Measurements from ENCODE around the gene RAPGEF4.

Gene RAPGEF4

GRCh38 chr2:172751564-172751963, 15.9 kb downstream of the RAPGEF4 start:
- TF ChIP-seq FOXP2 (optimal IDR thresholded peaks at IDR 0.05; ENCODE audit: control extremely low read depth, extremely low read length, insufficient read depth) (no peak), EZH2 (IDR thresholded peaks at IDR 0.05) (no peak), POLR2AphosphoS5 (IDR thresholded peaks at IDR 0.05; ENCODE audit: borderline replicate concordance, low read depth, low read length) (no peak)
- Histone ChIP-seq H3K36me3 (ENCODE audit: insufficient read depth, low read length) (no peaks in the 10 kb centered on the region), H3K27ac (no peak overlapping the region), H3K9ac (ENCODE audit: insufficient read length) (no peak overlapping the region), H3K9me3 (ENCODE audit: low read depth, low read length) (no peaks in the 10 kb centered on the region), H3K4me3 (no peak overlapping the region)
- DNase-seq (ENCODE audit: low read depth, low spot score), result no peak

GRCh38 chr2:172753610-172754009, 18.0 kb downstream of the RAPGEF4 start:
- no peak for TF ChIP-seq EZH2 (IDR thresholded peaks at IDR 0.05)
- no peak for TF ChIP-seq FOXP2 (optimal IDR thresholded peaks at IDR 0.05; ENCODE audit: control extremely low read depth, extremely low read length, insufficient read depth)
- TF ChIP-seq POLR2AphosphoS5 (IDR thresholded peaks at IDR 0.05; ENCODE audit: borderline replicate concordance, low read depth, low read length), result no peak
- H3K4me3 ChIP-seq, result no peak overlapping the region
- DNase-seq (ENCODE audit: low read depth, low spot score), result no peak

GRCh38 chr2:172759441-172759840, 23.8 kb downstream of the RAPGEF4 start:
- Histone ChIP-seq H3K36me3 (ENCODE audit: insufficient read depth, low read length) (no peaks in the 10 kb centered on the region), H3K9ac (ENCODE audit: insufficient read length) (no peak overlapping the region), H3K27ac (no peak overlapping the region), H3K4me3 (no peak overlapping the region), H3K9me3 (ENCODE audit: low read depth, low read length) (no peaks in the 10 kb centered on the region)
- TF ChIP-seq POLR2AphosphoS5 (IDR thresholded peaks at IDR 0.05; ENCODE audit: borderline replicate concordance, low read depth, low read length), result no peak
- no peak for TF ChIP-seq FOXP2 (optimal IDR thresholded peaks at IDR 0.05; ENCODE audit: control extremely low read depth, extremely low read length, insufficient read depth)
- TF ChIP-seq EZH2 (IDR thresholded peaks at IDR 0.05), result no peak
- no peak for DNase-seq (ENCODE audit: low read depth, low spot score)

More at GRCh38 chr2:172753610-172754009, 18.0 kb downstream of the RAPGEF4 start:
- Histone ChIP-seq H3K9me3 (ENCODE audit: low read depth, low read length) (no peaks in the 10 kb centered on the region), H3K9ac (ENCODE audit: insufficient read length) (no peak overlapping the region), H3K36me3 (ENCODE audit: insufficient read depth, low read length) (no peaks in the 10 kb centered on the region), H3K27ac (no peak overlapping the region)

- no peak for TF ChIP-seq POLR2AphosphoS5 (IDR thresholded peaks at IDR 0.05; ENCODE audit: borderline replicate concordance, low read depth, low read length)
- TF ChIP-seq FOXP2 (optimal IDR thresholded peaks at IDR 0.05; ENCODE audit: control extremely low read depth, extremely low read length, insufficient read depth), result no peak
- TF ChIP-seq EZH2 (IDR thresholded peaks at IDR 0.05), result no peak
- Histone ChIP-seq H3K4me3 (no peak overlapping the region), H3K27ac (no peak overlapping the region), H3K36me3 (ENCODE audit: insufficient read depth, low read length) (no peaks in the 10 kb centered on the region), H3K9ac (ENCODE audit: insufficient read length) (no peak overlapping the region), H3K9me3 (ENCODE audit: low read depth, low read length) (no peaks in the 10 kb centered on the region)
- DNase-seq (ENCODE audit: low read depth, low spot score), result no peak
Measured at GRCh38 chr2:172761306-172761705, 25.7 kb downstream of the RAPGEF4 start.

- Histone ChIP-seq H3K36me3 (ENCODE audit: insufficient read depth, low read length) (no peaks in the 10 kb centered on the region), H3K9ac (ENCODE audit: insufficient read length) (no peak overlapping the region), H3K27ac (no peak overlapping the region), H3K4me3 (no peak overlapping the region), H3K9me3 (ENCODE audit: low read depth, low read length) (no peaks in the 10 kb centered on the region)
- no peak for TF ChIP-seq FOXP2 (optimal IDR thresholded peaks at IDR 0.05; ENCODE audit: control extremely low read depth, extremely low read length, insufficient read depth)
- no peak for TF ChIP-seq EZH2 (IDR thresholded peaks at IDR 0.05)
- TF ChIP-seq POLR2AphosphoS5 (IDR thresholded peaks at IDR 0.05; ENCODE audit: borderline replicate concordance, low read depth, low read length), result no peak
- DNase-seq (ENCODE audit: low read depth, low spot score), result no peak
Measured at GRCh38 chr2:172762574-172762973, 26.9 kb downstream of the RAPGEF4 start.

GRCh38 chr2:172763079-172763478, 27.4 kb downstream of the RAPGEF4 start:
- Histone ChIP-seq H3K9me3 (ENCODE audit: low read depth, low read length) (no peaks in the 10 kb centered on the region), H3K9ac (ENCODE audit: insufficient read length) (no peak overlapping the region), H3K36me3 (ENCODE audit: insufficient read depth, low read length) (no peaks in the 10 kb centered on the region), H3K27ac (no peak overlapping the region), H3K4me3 (no peak overlapping the region)
- TF ChIP-seq POLR2AphosphoS5 (IDR thresholded peaks at IDR 0.05; ENCODE audit: borderline replicate concordance, low read depth, low read length) (no peak), EZH2 (IDR thresholded peaks at IDR 0.05) (no peak), FOXP2 (optimal IDR thresholded peaks at IDR 0.05; ENCODE audit: control extremely low read depth, extremely low read length, insufficient read depth) (no peak)
- no peak for DNase-seq (ENCODE audit: low read depth, low spot score)

- Histone ChIP-seq H3K9me3 (ENCODE audit: low read depth, low read length) (no peaks in the 10 kb centered on the region), H3K36me3 (ENCODE audit: insufficient read depth, low read length) (no peaks in the 10 kb centered on the region), H3K9ac (ENCODE audit: insufficient read length) (no peak overlapping the region), H3K4me3 (no peak overlapping the region), H3K27ac (no peak overlapping the region)
- no peak for DNase-seq (ENCODE audit: low read depth, low spot score)
- TF ChIP-seq POLR2AphosphoS5 (IDR thresholded peaks at IDR 0.05; ENCODE audit: borderline replicate concordance, low read depth, low read length) (no peak), FOXP2 (optimal IDR thresholded peaks at IDR 0.05; ENCODE audit: control extremely low read depth, extremely low read length, insufficient read depth) (no peak), EZH2 (IDR thresholded peaks at IDR 0.05) (no peak)
Measured at GRCh38 chr2:172765662-172766061, 30.0 kb downstream of the RAPGEF4 start.

GRCh38 chr2:172768401-172768800, 32.8 kb downstream of the RAPGEF4 start:
- H3K9ac ChIP-seq (ENCODE audit: insufficient read length), result no peak overlapping the region
- no peaks in the 10 kb centered on the region for H3K36me3 ChIP-seq (ENCODE audit: insufficient read depth, low read length)
- no peak overlapping the region for H3K27ac ChIP-seq
- no peak overlapping the region for H3K4me3 ChIP-seq
- no peak for DNase-seq (ENCODE audit: low read depth, low spot score)
- no peaks in the 10 kb centered on the region for H3K9me3 ChIP-seq (ENCODE audit: low read depth, low read length)
- no peak for TF ChIP-seq EZH2 (IDR thresholded peaks at IDR 0.05)

- TF ChIP-seq POLR2AphosphoS5 (IDR thresholded peaks at IDR 0.05; ENCODE audit: borderline replicate concordance, low read depth, low read length) (no peak), EZH2 (IDR thresholded peaks at IDR 0.05) (no peak), FOXP2 (optimal IDR thresholded peaks at IDR 0.05; ENCODE audit: control extremely low read depth, extremely low read length, insufficient read depth) (no peak)
- Histone ChIP-seq H3K9ac (ENCODE audit: insufficient read length) (no peak overlapping the region), H3K27ac (no peak overlapping the region), H3K36me3 (ENCODE audit: insufficient read depth, low read length) (no peaks in the 10 kb centered on the region), H3K4me3 (no peak overlapping the region), H3K9me3 (ENCODE audit: low read depth, low read length) (no peaks in the 10 kb centered on the region)
- DNase-seq (ENCODE audit: low read depth, low spot score), result no peak
Measured at GRCh38 chr2:172769879-172770278, 34.2 kb downstream of the RAPGEF4 start.

Measured in SK-N-MC (cell line).